Measurements from ENCODE around the gene APOA5.

Gene APOA5, protein sequence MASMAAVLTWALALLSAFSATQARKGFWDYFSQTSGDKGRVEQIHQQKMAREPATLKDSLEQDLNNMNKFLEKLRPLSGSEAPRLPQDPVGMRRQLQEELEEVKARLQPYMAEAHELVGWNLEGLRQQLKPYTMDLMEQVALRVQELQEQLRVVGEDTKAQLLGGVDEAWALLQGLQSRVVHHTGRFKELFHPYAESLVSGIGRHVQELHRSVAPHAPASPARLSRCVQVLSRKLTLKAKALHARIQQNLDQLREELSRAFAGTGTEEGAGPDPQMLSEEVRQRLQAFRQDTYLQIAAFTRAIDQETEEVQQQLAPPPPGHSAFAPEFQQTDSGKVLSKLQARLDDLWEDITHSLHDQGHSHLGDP

GRCh38 chr11:116791813-116792143, at the start of gene APOA5:
Gene APOA5, minus strand, starts transcription at chr11:116791879. Its CDS starts 19 bp downstream, at chr11:116791860.
- TF ChIP-seq MYC (IDR thresholded peaks at IDR 0.05; ENCODE audit: low read depth, low read length) (no peak), POLR2A (IDR thresholded peaks at IDR 0.05; ENCODE audit: extremely low read depth, insufficient read length) (no peak)
- TF ChIP-seq, protein P1, sequence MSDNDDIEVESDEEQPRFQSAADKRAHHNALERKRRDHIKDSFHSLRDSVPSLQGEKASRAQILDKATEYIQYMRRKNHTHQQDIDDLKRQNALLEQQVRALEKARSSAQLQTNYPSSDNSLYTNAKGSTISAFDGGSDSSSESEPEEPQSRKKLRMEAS (IDR thresholded peaks at IDR 0.05; ENCODE audit: low read depth, low read length), result no peak
- TF ChIP-seq, protein P2, sequence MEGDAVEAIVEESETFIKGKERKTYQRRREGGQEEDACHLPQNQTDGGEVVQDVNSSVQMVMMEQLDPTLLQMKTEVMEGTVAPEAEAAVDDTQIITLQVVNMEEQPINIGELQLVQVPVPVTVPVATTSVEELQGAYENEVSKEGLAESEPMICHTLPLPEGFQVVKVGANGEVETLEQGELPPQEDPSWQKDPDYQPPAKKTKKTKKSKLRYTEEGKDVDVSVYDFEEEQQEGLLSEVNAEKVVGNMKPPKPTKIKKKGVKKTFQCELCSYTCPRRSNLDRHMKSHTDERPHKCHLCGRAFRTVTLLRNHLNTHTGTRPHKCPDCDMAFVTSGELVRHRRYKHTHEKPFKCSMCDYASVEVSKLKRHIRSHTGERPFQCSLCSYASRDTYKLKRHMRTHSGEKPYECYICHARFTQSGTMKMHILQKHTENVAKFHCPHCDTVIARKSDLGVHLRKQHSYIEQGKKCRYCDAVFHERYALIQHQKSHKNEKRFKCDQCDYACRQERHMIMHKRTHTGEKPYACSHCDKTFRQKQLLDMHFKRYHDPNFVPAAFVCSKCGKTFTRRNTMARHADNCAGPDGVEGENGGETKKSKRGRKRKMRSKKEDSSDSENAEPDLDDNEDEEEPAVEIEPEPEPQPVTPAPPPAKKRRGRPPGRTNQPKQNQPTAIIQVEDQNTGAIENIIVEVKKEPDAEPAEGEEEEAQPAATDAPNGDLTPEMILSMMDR (IDR thresholded peaks at IDR 0.05; ENCODE audit: low read depth, low read length), result no peak
- H3K4me3 ChIP-seq (ENCODE audit: low read depth, low read length), result no peak within 1 kb of the TSS
- no peak for DNase-seq (ENCODE audit: low read depth)

GRCh38 chr11:116840746-116841296, 49.1 kb upstream of the APOA5 start:
- TF ChIP-seq, protein P1 (IDR thresholded peaks at IDR 0.05; ENCODE audit: low read depth, low read length), result peak; percentile 80
- TF ChIP-seq MYC (IDR thresholded peaks at IDR 0.05; ENCODE audit: low read depth, low read length), result no peak
- TF ChIP-seq POLR2A (IDR thresholded peaks at IDR 0.05; ENCODE audit: extremely low read depth, insufficient read length), result no peak

DNA sequence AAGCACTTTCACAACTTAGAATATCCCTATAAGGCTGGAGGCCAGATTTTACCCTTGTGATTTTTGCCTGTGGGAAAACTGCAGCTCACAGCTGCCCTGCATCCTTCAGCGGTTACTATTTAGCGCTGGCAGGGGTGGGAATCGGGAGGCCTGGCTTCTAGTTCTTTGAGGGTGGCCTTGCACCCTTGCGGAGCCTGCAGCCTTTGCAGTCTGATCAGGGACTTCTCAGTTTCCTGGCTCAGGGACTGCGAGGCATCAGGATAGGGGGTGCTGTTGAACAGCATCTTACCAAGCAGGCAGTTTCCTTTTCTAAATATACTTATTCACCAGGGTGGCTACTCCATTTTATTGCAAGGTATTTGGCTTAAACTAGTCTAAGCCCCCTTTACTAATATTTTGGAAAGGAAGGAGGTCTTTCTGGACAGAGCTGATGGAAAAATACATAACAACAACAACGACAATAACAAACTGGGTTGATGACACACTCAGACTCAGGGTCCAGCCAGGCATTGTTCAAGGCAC, 48.6 kb upstream of the APOA5 start:
- no peak overlapping the region for H3K4me3 ChIP-seq (ENCODE audit: low read depth, low read length)
- no peak for TF ChIP-seq POLR2A (IDR thresholded peaks at IDR 0.05; ENCODE audit: extremely low read depth, insufficient read length)
- TF ChIP-seq, protein P2 (IDR thresholded peaks at IDR 0.05; ENCODE audit: low read depth, low read length), result peak; percentile 50
- no peak for TF ChIP-seq MYC (IDR thresholded peaks at IDR 0.05; ENCODE audit: low read depth, low read length)
- DNase-seq (ENCODE audit: low read depth), result peak; percentile 73

More at GRCh38 chr11:116840746-116841296, 49.1 kb upstream of the APOA5 start:
- H3K4me3 ChIP-seq (ENCODE audit: low read depth, low read length), result no peak overlapping the region
- peak; percentile 53 for DNase-seq (ENCODE audit: low read depth)

DNA sequence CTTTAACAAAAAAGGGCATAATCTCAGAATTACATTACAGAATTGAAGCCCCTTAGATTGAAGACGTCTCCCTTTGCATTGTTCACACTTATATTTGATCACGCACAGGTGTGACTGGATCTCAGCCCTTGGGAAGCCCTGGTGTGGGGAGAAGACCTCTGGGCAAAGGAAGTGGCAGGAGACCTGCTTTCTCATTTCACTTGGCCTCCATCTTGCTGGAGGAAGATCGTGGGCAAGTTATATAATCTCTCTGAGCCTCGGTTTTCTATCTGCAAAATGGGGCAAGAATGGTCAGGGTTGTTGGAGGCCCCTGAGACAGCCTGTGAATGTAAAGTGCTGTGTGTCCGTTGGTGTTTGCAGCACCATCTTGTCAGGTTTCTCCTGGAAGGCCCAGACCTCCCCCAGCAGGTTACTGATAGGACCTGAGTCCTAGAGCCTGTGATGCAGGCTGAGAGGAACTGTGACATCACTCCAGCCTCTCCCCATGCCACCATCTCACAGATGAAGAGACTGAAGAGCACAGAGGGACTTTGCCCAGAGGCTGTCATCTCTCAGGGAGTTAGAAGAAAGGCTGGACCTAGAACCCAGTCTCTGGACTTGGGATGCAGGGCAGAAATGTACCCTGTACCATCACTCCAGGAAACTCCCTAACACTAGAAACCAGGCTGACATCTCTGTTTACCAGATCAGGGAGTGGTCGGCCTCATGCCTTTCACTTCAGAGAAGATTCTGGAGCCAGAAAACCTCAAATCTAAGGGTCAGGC, 46.8 kb upstream of the APOA5 start:
- H3K4me3 ChIP-seq (ENCODE audit: low read depth, low read length), result no peak overlapping the region
- DNase-seq (ENCODE audit: low read depth), result no peak

GRCh38 chr11:116837231-116838091, 45.8 kb upstream of the APOA5 start, which contains the start of gene APOA1:
Gene APOA1, minus strand, starts transcription at chr11:116837622. Its CDS starts 235 bp downstream, at chr11:116837387.
- no peak within 1 kb of the TSS for H3K4me3 ChIP-seq (ENCODE audit: low read depth, low read length)
- no peak for TF ChIP-seq POLR2A (IDR thresholded peaks at IDR 0.05; ENCODE audit: extremely low read depth, insufficient read length)
- TF ChIP-seq, protein P1 (IDR thresholded peaks at IDR 0.05; ENCODE audit: low read depth, low read length), result no peak
- no peak for DNase-seq (ENCODE audit: low read depth)

More for the DNA sequence above, 46.8 kb upstream of the APOA5 start:
- TF ChIP-seq POLR2A (IDR thresholded peaks at IDR 0.05; ENCODE audit: extremely low read depth, insufficient read length), result no peak
- TF ChIP-seq, protein P1 (IDR thresholded peaks at IDR 0.05; ENCODE audit: low read depth, low read length), result no peak
- TF ChIP-seq MYC (IDR thresholded peaks at IDR 0.05; ENCODE audit: low read depth, low read length), result no peak
- TF ChIP-seq, protein P2 (IDR thresholded peaks at IDR 0.05; ENCODE audit: low read depth, low read length), result no peak

DNA sequence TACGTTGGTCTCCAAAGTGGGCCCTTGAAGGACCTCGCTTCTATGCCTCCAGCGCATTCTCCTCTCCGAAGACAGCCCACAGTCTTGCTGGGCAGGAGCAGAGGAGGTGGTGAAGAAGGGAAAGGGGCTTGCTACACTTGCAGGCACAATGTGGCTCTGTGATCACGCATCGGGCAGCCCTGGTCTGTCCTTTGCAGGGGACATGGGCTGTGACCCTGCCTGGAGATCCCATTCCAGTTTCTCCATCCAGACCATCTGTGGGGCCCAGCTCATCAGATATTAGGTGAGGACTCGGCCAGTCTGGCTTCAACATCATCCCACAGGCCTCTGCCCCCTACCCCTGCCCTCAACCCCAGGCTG, 44.9 kb upstream of the APOA5 start:
- DNase-seq (ENCODE audit: low read depth), result no peak
- H3K4me3 ChIP-seq (ENCODE audit: low read depth, low read length), result no peak overlapping the region
- TF ChIP-seq POLR2A (IDR thresholded peaks at IDR 0.05; ENCODE audit: extremely low read depth, insufficient read length), result no peak
- TF ChIP-seq, protein P1 (IDR thresholded peaks at IDR 0.05; ENCODE audit: low read depth, low read length), result no peak
- TF ChIP-seq, protein P2 (IDR thresholded peaks at IDR 0.05; ENCODE audit: low read depth, low read length), result no peak
- no peak for TF ChIP-seq MYC (IDR thresholded peaks at IDR 0.05; ENCODE audit: low read depth, low read length)

All from NB4 (cell line).